Jurkat, Clone E6-1 (cell line): ENCODE results near the gene MAP3K7.

Experiments used
- DNase-seq: peaks from one replicate; pipeline ENCODE4 v3.0.0-alpha.2; 2011; ENCODE audit warnings: low read depth, low spot score
- H3K4me3 ChIP-seq: 2 replicates; pipeline ENCODE4 v1.5.1; 2011; ENCODE audit warnings: mild to moderate bottlenecking, low read length, control low read depth, moderate library complexity

MAP3K7 gene

GRCh38 chr6:90467546-90467945 lies 119.3 kb downstream of the MAP3K7 start:
- H3K4me3 ChIP-seq = no peak overlapping the region
- no peak for DNase-seq

DNA sequence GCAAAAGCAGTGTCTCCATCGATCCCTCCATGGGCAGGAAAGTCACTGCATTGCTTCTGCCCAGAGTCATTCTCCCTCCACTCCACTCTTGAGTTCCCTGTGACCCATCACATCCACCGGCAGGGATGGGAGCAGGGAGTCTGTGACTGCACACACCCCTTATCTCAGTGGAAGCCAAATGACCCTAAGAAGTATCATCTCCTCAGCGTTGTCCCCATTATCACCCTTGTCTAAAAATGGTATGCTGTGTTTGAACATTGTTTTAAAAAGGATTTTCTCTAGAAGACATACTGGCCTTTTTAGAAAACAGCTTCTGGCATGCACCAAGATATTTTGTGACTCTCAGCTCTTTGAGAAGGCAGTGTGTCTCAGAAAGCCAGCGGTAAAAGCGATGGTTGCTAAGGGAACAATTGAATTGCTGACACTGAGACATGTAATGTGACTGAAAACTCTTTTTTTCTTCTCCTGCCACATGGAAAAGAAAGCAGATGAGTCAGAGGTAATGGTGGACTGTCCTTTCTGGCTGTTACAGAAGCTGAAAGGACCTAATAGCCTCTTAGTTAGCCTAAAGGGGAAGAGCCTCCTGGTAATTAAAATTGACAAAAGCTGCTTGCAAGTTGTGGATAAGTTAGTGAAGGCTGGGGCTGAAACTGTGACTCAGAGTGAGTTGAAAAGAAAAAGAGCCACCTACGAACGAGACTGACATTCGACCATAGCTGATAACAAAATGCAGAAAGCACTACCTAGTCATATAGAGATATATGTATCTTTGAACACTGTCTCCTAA lies 120.5 kb downstream of the MAP3K7 start:
- DNase-seq = no peak
- no peak overlapping the region; the same call in 1 of the 2 replicates for H3K4me3 ChIP-seq

DNA sequence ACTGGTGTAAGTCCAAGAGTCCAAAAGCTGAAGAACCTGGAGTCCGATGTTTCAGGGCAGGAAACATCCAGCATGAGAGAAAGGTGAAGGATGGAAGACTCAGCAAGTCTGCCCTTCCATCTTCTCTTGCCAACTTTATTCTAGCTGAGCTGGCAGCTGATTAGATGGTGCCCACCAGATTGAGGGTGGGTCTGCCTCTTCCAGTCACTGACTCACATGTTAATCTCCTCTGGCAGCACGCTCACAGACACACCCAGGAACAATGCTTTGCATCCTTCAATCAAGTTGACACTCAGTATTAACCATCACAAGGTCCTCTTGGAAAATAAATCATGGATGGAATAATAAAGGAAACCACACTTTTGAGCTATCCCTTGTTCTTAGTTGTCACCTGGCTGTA lies 121.2 kb downstream of the MAP3K7 start:
- no peak overlapping the region for H3K4me3 ChIP-seq
- no peak for DNase-seq

GRCh38 chr6:90464507-90464906 lies 122.4 kb downstream of the MAP3K7 start:
- H3K4me3 ChIP-seq = no peak overlapping the region
- DNase-seq = no peak

DNA sequence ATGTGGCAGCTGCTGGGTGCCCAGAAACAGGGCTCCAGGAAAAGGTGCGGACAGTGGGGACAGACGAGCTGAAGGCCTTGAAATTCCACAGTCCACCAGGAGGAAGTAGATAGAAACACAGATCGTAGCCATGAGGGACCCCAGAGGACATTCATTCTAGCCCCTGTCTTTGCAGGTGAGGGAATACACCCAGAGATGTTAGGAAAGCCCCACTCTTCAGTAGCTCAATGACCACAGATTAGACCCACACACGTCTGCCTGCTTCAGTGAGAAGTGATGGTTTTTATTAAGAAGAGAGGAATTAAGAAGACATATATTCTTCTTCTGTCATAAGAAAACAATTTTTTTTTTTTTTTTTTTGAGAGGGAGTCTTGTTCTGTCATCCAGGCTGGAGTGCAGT lies 123.0 kb downstream of the MAP3K7 start:
- DNase-seq = no peak
- H3K4me3 ChIP-seq = peak overlapping the region; percentile 8
